Mucosa of rectum (tissue), 2 donors: ENCODE results near the gene KCNJ12.
"Not testable (repeated sequence)": the region's sequence is repeated elsewhere in the genome, so short reads cannot be mapped to it uniquely, and the experiment has no call there.

Experiments used
- H3K27ac ChIP-seq, 2 donors: one replicate each; pipeline ENCODE4 v1.7.0; 2013; ENCODE audit warnings: inconsistent platforms in 2 of 2, low read depth in 2 of 2, low read length in 2 of 2
- H3K27me3 ChIP-seq, 2 donors: one replicate each; pipeline ENCODE4 v1.7.0; 2013; ENCODE audit warnings: low read length in 2 of 2; ENCODE audit not compliant: control insufficient read depth in 2 of 2, insufficient read depth in 2 of 2
- H3K36me3 ChIP-seq, 2 donors: one replicate each; pipeline ENCODE4 v1.7.0; 2013; ENCODE audit warnings: low read length in 2 of 2; ENCODE audit not compliant: control insufficient read depth in 2 of 2, insufficient read depth in 2 of 2
- H3K4me1 ChIP-seq, 2 donors: one replicate each; pipeline ENCODE4 v1.7.0; 2013; ENCODE audit warnings: low read length in 2 of 2, mild to moderate bottlenecking in 1 of 2; ENCODE audit not compliant: control insufficient read depth in 2 of 2, insufficient read depth in 2 of 2
- H3K4me3 ChIP-seq, 2 donors: one replicate each; pipeline ENCODE4 v1.7.0; 2013; ENCODE audit warnings: low read length in 2 of 2
- H3K9ac ChIP-seq, 2 donors: one replicate each; pipeline ENCODE4 v1.7.0; 2013; ENCODE audit warnings: low read length in 2 of 2, low read depth in 1 of 2, mild to moderate bottlenecking in 1 of 2
- H3K9me3 ChIP-seq, 2 donors: one replicate each; pipeline ENCODE4 v1.7.0; 2013; ENCODE audit warnings: low read length in 2 of 2; ENCODE audit not compliant: control insufficient read depth in 2 of 2
- donor health status: healthy.
- donor health status: Normal muscosa, but diverticular disease.

KCNJ12 gene

DNA sequence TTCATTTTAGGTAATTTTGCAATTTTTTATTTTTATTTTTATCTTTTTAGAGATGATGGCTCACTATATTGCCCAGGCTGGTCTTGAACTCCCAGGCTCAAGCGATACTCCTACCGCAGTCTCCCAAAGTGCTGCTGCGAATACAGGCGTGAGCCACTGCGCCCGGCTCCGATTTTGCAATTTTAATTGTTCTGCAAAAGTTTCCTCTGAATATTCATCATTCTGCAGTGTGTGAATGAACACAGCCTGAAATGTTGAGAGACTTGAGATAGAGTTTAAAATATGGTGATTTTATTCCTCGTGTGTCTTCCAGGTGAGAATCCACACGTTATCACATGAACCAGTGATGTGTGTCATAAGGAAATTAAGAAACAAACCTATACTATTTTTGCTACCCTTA, 75.8 kb downstream of the KCNJ12 start:
- H3K27ac ChIP-seq, result no peak overlapping the region
- no peaks in the 10 kb centered on the region for H3K4me1 ChIP-seq
- H3K4me3 ChIP-seq, result no peak overlapping the region
- no peaks in the 10 kb centered on the region for H3K9me3 ChIP-seq
- no peaks in the 10 kb centered on the region for H3K27me3 ChIP-seq
- H3K9ac ChIP-seq, result no peak overlapping the region
- H3K36me3 ChIP-seq, result no peaks in the 10 kb centered on the region

GRCh38 chr17:21452377-21453143, 76.4 kb downstream of the KCNJ12 start:
- H3K36me3 ChIP-seq, result no peaks in the 10 kb centered on the region
- H3K9ac ChIP-seq, result no peak overlapping the region
- H3K4me3 ChIP-seq, result peak overlapping the region in 1 of 2 donors; percentile 50
- H3K4me1 ChIP-seq, result no peaks in the 10 kb centered on the region
- no peak overlapping the region for H3K27ac ChIP-seq
- H3K9me3 ChIP-seq, result no peaks in the 10 kb centered on the region
- H3K27me3 ChIP-seq, result no peaks in the 10 kb centered on the region

DNA sequence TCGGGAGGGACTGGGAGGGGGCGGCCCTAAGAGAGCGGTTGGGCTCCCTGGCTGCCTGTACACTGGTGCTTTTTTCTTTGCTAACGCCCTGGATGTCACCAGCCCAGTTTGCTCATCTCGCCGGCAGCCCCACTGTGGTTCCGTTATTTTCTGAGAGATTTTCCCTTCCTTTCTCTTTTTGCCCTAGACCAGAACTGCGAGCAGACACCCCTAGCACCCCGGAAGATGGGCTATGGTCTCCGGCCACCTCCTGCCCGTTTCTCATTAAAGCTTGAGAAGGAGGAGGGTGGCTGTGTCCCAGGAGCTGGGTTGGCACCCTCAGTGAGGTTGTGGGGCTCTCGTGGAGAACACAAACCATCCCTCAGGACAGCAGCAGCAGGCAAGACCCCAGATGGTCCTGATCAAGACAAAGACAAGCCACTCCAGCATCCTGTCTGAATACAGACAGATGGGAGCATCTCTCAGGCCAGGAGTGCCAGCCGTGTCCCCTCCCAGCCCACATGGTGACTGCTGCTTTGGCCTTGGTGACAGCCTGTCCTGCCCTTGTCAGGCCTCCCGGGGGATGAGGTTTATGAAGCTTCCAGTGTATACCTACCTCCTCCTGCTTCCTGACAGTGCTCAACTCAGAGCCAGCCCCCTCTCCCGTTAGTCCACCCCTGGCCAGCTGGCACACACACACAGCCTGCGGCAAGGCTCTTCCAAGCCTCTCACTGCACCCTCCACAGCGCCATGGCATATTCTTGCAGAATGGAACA, 77.2 kb downstream of the KCNJ12 start:
- H3K9ac ChIP-seq, result no peak overlapping the region
- H3K9me3 ChIP-seq, result no peaks in the 10 kb centered on the region
- H3K4me3 ChIP-seq, result no peak overlapping the region
- H3K27me3 ChIP-seq, result no peaks in the 10 kb centered on the region
- no peaks in the 10 kb centered on the region for H3K36me3 ChIP-seq
- H3K27ac ChIP-seq, result no peak overlapping the region
- H3K4me1 ChIP-seq, result no peaks in the 10 kb centered on the region

GRCh38 chr17:21454006-21454405, 77.8 kb downstream of the KCNJ12 start:
- not testable (repeated sequence) for H3K27ac ChIP-seq, H3K9ac ChIP-seq, H3K27me3 ChIP-seq, H3K9me3 ChIP-seq, H3K36me3 ChIP-seq, H3K4me3 ChIP-seq, H3K4me1 ChIP-seq

DNA sequence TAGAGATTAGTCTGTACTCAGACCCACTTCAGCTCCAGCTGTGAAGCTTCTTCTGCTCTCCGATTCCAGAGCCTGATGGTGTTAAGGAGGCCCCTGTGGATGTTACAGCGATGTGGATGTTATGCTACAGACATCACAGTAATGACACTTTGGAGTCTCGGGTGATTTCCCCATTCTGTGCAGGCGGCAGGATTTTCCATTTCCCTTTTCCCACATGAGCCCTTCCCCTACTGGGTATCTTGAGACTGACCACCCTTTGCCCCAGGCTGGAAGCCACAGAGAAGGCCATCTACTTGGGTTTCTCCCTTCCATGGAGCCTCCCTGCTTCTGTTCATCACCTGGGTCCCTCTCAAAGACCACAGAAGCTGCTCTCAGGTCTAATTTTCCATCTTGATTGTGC, 78.3 kb downstream of the KCNJ12 start:
- no peaks in the 10 kb centered on the region for H3K27me3 ChIP-seq
- no peaks in the 10 kb centered on the region for H3K4me1 ChIP-seq
- H3K9me3 ChIP-seq, result no peaks in the 10 kb centered on the region

DNA sequence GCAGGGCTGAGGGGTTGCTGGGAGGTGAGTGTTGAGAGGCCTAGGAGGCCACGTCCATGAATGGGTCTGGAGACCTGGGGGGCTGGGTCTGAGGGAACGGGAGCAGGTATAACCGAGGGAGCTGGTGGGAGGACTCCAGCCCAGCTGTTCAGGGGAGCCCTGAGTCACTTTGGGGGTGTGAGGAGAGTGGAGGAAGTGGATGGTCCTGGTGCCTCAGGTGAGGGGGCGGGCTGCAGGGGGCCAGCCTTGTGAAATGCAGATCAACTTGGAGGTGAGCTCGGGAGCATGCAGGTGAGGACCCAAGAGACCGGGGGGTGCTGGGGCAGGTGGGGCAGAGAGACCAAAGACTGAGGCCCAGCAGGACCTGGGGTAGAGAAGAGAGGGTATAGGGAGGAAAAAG, 79.6 kb downstream of the KCNJ12 start:
- Histone ChIP-seq H3K9ac (no peak overlapping the region), H3K4me1 (no peaks in the 10 kb centered on the region), H3K27me3 (no peaks in the 10 kb centered on the region), H3K4me3 (no peak overlapping the region), H3K9me3 (no peaks in the 10 kb centered on the region), H3K36me3 (no peaks in the 10 kb centered on the region), H3K27ac (no peak overlapping the region)

More for the DNA sequence above, 78.3 kb downstream of the KCNJ12 start:
- Histone ChIP-seq H3K4me3 (no peak overlapping the region), H3K9ac (no peak overlapping the region), H3K27ac (no peak overlapping the region), H3K36me3 (no peaks in the 10 kb centered on the region)

GRCh38 chr17:21456449-21456848, 80.3 kb downstream of the KCNJ12 start:
- H3K27ac ChIP-seq, H3K27me3 ChIP-seq, H3K9me3 ChIP-seq, H3K9ac ChIP-seq, H3K4me1 ChIP-seq, H3K36me3 ChIP-seq, H3K4me3 ChIP-seq: not testable (repeated sequence)

DNA sequence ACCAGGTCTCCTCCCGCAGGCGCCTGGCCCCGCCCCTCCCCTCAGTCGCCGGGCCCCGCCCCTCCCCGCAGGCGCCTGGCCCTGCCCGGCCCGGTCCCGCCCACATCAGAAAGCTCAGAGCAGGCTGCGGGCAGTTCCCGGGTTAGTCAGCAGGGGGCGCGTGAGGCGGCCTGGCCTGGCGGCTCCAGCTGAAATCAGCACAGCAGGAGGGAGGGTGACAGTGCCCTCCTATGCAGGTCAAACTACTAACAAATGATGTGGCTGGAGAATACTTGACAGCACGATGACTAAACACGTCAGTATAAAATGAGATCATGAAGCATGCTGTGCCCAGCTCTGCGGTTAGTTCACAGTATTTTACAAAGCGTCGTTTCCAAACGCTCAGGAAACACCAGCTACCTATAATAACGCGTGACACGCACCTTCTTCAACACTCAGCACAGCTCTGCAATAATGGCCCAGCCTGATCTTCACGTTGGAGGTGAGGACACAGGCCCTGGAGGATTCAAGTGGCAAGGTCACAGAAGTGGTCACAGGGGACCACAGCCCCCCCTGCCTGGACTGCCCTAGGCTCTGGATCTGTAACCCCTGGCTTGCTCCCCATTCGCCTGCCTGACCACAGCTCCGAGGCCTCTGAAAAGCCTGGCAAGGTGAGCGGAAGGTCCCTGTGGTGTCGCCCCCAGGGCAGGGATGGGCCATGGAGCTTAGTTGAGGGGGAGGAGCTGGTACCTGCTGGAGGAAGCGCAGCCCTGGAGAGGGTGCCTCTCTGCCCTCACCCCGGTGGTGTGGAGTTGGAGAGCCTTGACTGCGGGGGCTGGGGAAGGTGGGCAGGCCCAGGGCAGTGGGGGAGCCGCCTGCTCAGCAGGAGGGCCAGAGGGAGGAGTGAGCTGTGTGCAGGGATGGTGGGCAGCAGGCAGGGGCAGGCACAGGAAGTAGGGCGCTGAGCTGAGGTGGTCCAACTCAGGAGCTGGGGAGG, 81.2 kb downstream of the KCNJ12 start:
- Histone ChIP-seq H3K9ac (no peak overlapping the region), H3K4me3 (no peak overlapping the region), H3K4me1 (no peaks in the 10 kb centered on the region), H3K27me3 (no peaks in the 10 kb centered on the region), H3K36me3 (no peaks in the 10 kb centered on the region), H3K9me3 (no peaks in the 10 kb centered on the region), H3K27ac (no peak overlapping the region)

DNA sequence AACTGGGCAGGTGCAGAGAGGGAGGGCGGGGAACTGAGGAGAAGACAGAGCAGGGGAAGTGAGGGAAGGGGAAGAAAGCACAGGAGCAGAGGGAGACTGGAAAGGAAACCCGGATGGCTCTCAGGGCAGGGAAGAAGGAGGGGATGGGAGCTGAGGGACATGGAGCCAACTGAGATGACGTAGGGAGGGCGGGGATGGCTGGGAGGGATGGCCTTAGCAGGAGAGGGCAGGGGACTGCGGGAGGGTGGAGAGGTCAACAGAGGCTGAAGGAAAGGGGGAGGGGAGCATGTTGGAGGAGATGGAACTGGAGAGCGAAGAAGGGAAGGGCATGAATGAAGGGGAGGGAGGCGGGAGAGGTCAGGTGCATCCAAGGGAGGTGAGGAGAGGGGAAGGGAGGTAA, 81.9 kb downstream of the KCNJ12 start:
- H3K4me3 ChIP-seq, result no peak overlapping the region
- H3K9ac ChIP-seq, result no peak overlapping the region
- H3K9me3 ChIP-seq, result no peaks in the 10 kb centered on the region
- H3K36me3 ChIP-seq, result no peaks in the 10 kb centered on the region
- H3K27ac ChIP-seq, result no peak overlapping the region
- no peaks in the 10 kb centered on the region for H3K4me1 ChIP-seq
- no peaks in the 10 kb centered on the region for H3K27me3 ChIP-seq

DNA sequence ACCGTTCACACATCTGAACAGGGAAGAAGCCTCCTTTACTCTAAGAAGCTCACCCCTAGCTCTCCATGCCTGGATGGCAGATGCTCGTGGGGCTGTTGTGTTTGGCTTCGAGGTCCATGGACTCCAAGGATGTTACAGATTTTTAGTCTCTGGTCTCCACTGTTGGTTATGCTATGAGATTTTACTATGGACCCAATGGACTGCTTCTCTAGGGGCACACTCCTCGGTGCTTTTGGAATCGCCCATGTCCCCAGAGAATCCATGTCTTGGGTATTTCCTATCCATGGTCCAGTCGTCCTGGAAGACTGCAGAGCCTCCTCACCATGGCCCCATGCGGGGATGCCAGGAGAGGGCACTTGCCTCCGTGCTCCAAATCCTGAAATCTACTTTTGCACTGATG, 83.4 kb downstream of the KCNJ12 start:
- Histone ChIP-seq H3K4me1 (no peaks in the 10 kb centered on the region), H3K27ac (peak overlapping the region in 1 of 2 donors; percentile 22), H3K27me3 (peaks cover 0 to 4% of the 10 kb centered on the region in 2 donors), H3K36me3 (no peaks in the 10 kb centered on the region), H3K9me3 (no peaks in the 10 kb centered on the region), H3K9ac (no peak overlapping the region), H3K4me3 (no peak overlapping the region)
